PC-9 (cell line): ENCODE measurements around the gene ADGRD2.

ENCODE experiments used
- CTCF ChIP-seq: fragments of 200-600 bp; sonication (generic); conservative IDR thresholded peaks from 2 replicates; pipeline ENCODE4 v1.6.1; 2017; ENCODE audit warnings: mixed run types, antibody characterized with exemption, mild to moderate bottlenecking, moderate library complexity
- EZH2 ChIP-seq: fragments of 200-600 bp; sonication (generic); IDR thresholded peaks from 2 replicates; pipeline ENCODE4 v1.8.0; 2017; ENCODE audit warnings: antibody characterized with exemption, low read depth

GRCh38 chr9:124436320-124436719, 13.9 kb upstream of the ADGRD2 start:
- TF ChIP-seq EZH2 (no peak), CTCF (no peak)
